Upper lobe of left lung (tissue), 6 donors: Measurements from ENCODE around the gene VPS11. TPM values are rescaled to one million over a fixed set of nuclear protein-coding genes. Genes with fewer than 3 reads are reported as not detected.
A peak's percentile ranks its signal among the peaks of the same experiment; 100 is the strongest.
"Not testable (repeated sequence)": the region's sequence is repeated elsewhere in the genome, so short reads cannot be mapped to it uniquely, and the experiment has no call there.

Experiments used
- ATAC-seq, 2 donors: fragments of 200-7000 bp; cut with Tn5 transposase; one replicate each; pipeline ENCODE4 v1.9.1; 2022; ENCODE audit warnings: mild to moderate bottlenecking in 2 of 2, moderate library complexity in 2 of 2; ENCODE audit not compliant: low FRiP score in 2 of 2
- DNase-seq, 2 donors: peaks; one replicate each; pipeline ENCODE4 v3.0.0-alpha.2; 2019 to 2020
- H3K27ac ChIP-seq, 4 donors: fragments of 200-600 bp; sonication (generic); one replicate each; pipeline ENCODE4 v1.5.1; 2016 to 2019
- H3K27me3 ChIP-seq, 4 donors: fragments of 200-600 bp; sonication (generic); one replicate each; pipeline ENCODE4 v1.5.1; 2017 to 2019
- H3K36me3 ChIP-seq, 4 donors: fragments of 200-600 bp; sonication (generic); one replicate each; pipeline ENCODE4 v1.5.1; 2016 to 2019
- H3K4me1 ChIP-seq, 4 donors: fragments of 200-600 bp; sonication (generic); one replicate each; pipeline ENCODE4 v1.5.1; 2018 to 2019
- H3K4me3 ChIP-seq, 4 donors: fragments of 200-600 bp; sonication (generic); one replicate each; pipeline ENCODE4 v1.5.1; 2017 to 2019; ENCODE audit warnings: mild to moderate bottlenecking in 2 of 4, moderate library complexity in 1 of 4
- H3K9me3 ChIP-seq, 4 donors: fragments of 200-600 bp; sonication (generic); one replicate each; pipeline ENCODE4 v1.5.1; 2018 to 2019
- CTCF ChIP-seq, 6 experiments: fragments of 450-650 bp in 4 of 6; fragments of 200-600 bp in 2 of 6; sonication (generic) in 2 of 6; IDR thresholded peaks; one replicate each; pipeline ENCODE4 v1.5.1; 2016 to 2019; ENCODE audit warnings: antibody characterized with exemption in 6 of 6
- EP300 ChIP-seq, 4 donors: sonication (generic); formaldehyde crosslinking; IDR thresholded peaks; one replicate each; pipeline ENCODE4 v1.5.1; 2017; ENCODE audit warnings: antibody characterized with exemption in 4 of 4, control low read depth in 2 of 4
- POLR2A ChIP-seq, 4 donors: fragments of 450-650 bp; IDR thresholded peaks; one replicate each; pipeline ENCODE4 v1.5.1; 2016 to 2017; ENCODE audit warnings: antibody characterized with exemption in 4 of 4, mild to moderate bottlenecking in 2 of 4
- POLR2AphosphoS5 ChIP-seq, 2 donors: sonication (generic); formaldehyde crosslinking; IDR thresholded peaks; one replicate each; pipeline ENCODE4 v1.5.1; 2017; ENCODE audit warnings: antibody characterized with exemption in 2 of 2
- WGBS, 2 donors: methylation state at CpG; one replicate each; pipeline ENCODE4 v1.1.5; 2017 to 2018; 5-methylcytosine and 5-hydroxymethylcytosine counted together
- total RNA-seq, 6 donors: library from RNA; depleted of rRNA in 4 of 6; stranded (reverse); fragments of >200 nt in 4 of 6; gene quantifications; one replicate each; pipeline versions ENCODE4 v1.1.0 to v1.2.1, GENCODE V29; 2016 to 2021
- donor health status: DM: no; HTN: no; CAD: no; lungs with moderate emphysema.
- donor health status: DM: no; HTN: yes; CAD: no; lungs with severe emphysema.

The VPS11 gene
- total RNA-seq, 6 donors from 2014 or later = 24.9 to 88.0 (median 40.4) TPM

- ATAC-seq (no peak), DNase-seq (no peak)
- Histone ChIP-seq H3K9me3 (no peaks in the 10 kb centered on the region), H3K27me3 (no peaks in the 10 kb centered on the region), H3K27ac (no peak overlapping the region), H3K36me3 (peaks cover 3 to 24% (median 9%) of the 10 kb centered on the region in 4 donors), H3K4me3 (peak overlapping the region in 3 of 4 donors; percentile 66 to 80 (median 68)), H3K4me1 (peaks cover 25 to 30% (median 26%) of the 10 kb centered on the region in 4 donors)
- TF ChIP-seq CTCF (IDR thresholded peaks at IDR 0.05) = peak in 2 of 6 experiments; percentile 7 to 16
- no peak for TF ChIP-seq EP300 (IDR thresholded peaks at IDR 0.05)
- 55 to 56% methylated on average over 11 of the region's 11 CpGs for WGBS, 2 donors
Observed at GRCh38 chr11:119100246-119100970, 32.8 kb downstream of the VPS11 start.

- peak in 1 of 6 experiments; percentile 50 for TF ChIP-seq CTCF (IDR thresholded peaks at IDR 0.05)
- TF ChIP-seq POLR2A (IDR thresholded peaks at IDR 0.05) = no peak
- DNase-seq = peak; percentile 41 to 88
Observed at GRCh38 chr11:119100994-119101758, 33.6 kb downstream of the VPS11 start.

GRCh38 chr11:119101759-119102423, 34.3 kb downstream of the VPS11 start, which contains the start of gene DPAGT1:
TSS of gene DPAGT1 (minus strand) at chr11:119101853. CDS start at chr11:119101655, 198 bp downstream.
- Histone ChIP-seq H3K9me3 (no peaks in the 10 kb centered on the region), H3K27ac (peak within 1 kb of the TSS; percentile 88 to 92 (median 89)), H3K4me1 (peaks cover 28 to 39% (median 30%) of the 10 kb centered on the region in 4 donors), H3K27me3 (no peaks in the 10 kb centered on the region), H3K36me3 (peaks cover 3 to 17% (median 9%) of the 10 kb centered on the region in 4 donors), H3K4me3 (peak within 1 kb of the TSS; percentile 66 to 92 (median 74))
- ATAC-seq = peak; percentile 97
- TF ChIP-seq POLR2A (IDR thresholded peaks at IDR 0.05) (peak in 2 of 4 donors; percentile 37 to 58), CTCF (IDR thresholded peaks at IDR 0.05) (peak in 1 of 6 experiments; percentile 9), POLR2AphosphoS5 (IDR thresholded peaks at IDR 0.05) (peak; percentile 64 to 65), EP300 (IDR thresholded peaks at IDR 0.05) (peak in 1 of 4 donors; percentile 2)
- peak in 1 of 2 donors; percentile 93 for DNase-seq
- 0 to 3% methylated on average over 16 to 32 of the region's 32 CpGs for WGBS, 2 donors

More at GRCh38 chr11:119100994-119101758, 33.6 kb downstream of the VPS11 start:
- Histone ChIP-seq H3K9me3 (no peaks in the 10 kb centered on the region), H3K4me1 (peaks cover 21 to 32% (median 23%) of the 10 kb centered on the region in 4 donors), H3K27ac (peak overlapping the region; percentile 88 to 92 (median 89)), H3K4me3 (peak overlapping the region; percentile 66 to 92 (median 74)), H3K27me3 (no peaks in the 10 kb centered on the region), H3K36me3 (peaks cover 3 to 24% (median 9%) of the 10 kb centered on the region in 4 donors)
- whole genome bisulfite sequencing, 2 donors = 1 to 4% methylated on average over 15 to 24 of the region's 29 CpGs
- ATAC-seq = peak; percentile 49 to 52

DNA sequence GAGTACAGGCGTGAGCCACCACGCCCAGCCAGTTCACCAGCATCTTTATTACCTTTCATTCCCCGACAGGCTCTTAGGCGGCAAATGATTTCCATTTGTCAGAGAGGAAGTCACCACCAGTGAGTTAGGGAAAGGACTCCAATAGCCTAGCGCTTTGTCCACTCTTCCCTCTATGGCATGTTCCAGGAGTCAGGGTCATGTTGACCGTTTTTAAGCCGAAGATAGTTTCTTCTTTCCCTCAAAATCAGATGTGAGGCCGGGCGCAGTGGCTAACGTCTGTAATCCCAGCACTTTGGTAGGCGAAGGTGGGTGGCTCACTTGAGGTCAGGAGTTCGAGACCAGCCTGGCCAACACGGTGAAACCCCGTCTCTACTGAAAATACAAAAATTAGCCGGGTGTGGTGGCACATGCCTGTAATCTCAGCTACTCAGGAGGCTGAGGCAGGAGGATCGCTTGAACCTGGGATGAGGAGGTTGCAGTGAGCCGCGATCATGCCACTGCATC, 35.6 kb downstream of the VPS11 start:
- H3K4me3 ChIP-seq = peak overlapping the region in 3 of 4 donors; percentile 66 to 80 (median 68)
- H3K27ac ChIP-seq = peak overlapping the region; percentile 88 to 92 (median 89)
- DNase-seq, H3K27me3 ChIP-seq, H3K36me3 ChIP-seq, ATAC-seq, H3K9me3 ChIP-seq: not testable (repeated sequence)
- 84 to 86% methylated on average over 17 to 18 of the region's 18 CpGs for WGBS, 2 donors
- peaks cover 30 to 43% (median 32%) of the 10 kb centered on the region in 4 donors for H3K4me1 ChIP-seq
